KMS-11 (cell line): ENCODE measurements around the gene AAMDC.
A peak's percentile ranks its signal among the peaks of the same experiment; 100 is the strongest.
"Not testable (repeated sequence)": the region's sequence is repeated elsewhere in the genome, so short reads cannot be mapped to it uniquely, and the experiment has no call there.

Source experiments
- H2AFZ ChIP-seq: fragments of 200-600 bp; sonication (generic); 2 replicates; pipeline ENCODE4 v1.6.1; 2016; ENCODE audit warnings: antibody characterized with exemption, mixed run types, low read depth
- H3K27ac ChIP-seq: fragments of 200-600 bp; sonication (generic); 2 replicates; pipeline ENCODE4 v1.6.1; 2016; ENCODE audit warnings: mild to moderate bottlenecking, mixed run types
- H3K27me3 ChIP-seq: fragments of 200-600 bp; sonication (generic); 2 replicates; pipeline ENCODE4 v1.6.1; 2017; ENCODE audit warnings: mild to moderate bottlenecking, low read depth, mixed run types, moderate library complexity; ENCODE audit not compliant: insufficient read depth
- H3K36me3 ChIP-seq: fragments of 200-600 bp; sonication (generic); 2 replicates; pipeline ENCODE4 v1.6.1; 2017; ENCODE audit warnings: mild to moderate bottlenecking, mixed run types; ENCODE audit not compliant: insufficient read depth
- H3K4me1 ChIP-seq: fragments of 200-600 bp; sonication (generic); 2 replicates; pipeline ENCODE4 v1.6.1; 2016; ENCODE audit warnings: mild to moderate bottlenecking, low read depth, mixed run types; ENCODE audit not compliant: poor library complexity, severe bottlenecking
- H3K4me2 ChIP-seq: fragments of 200-600 bp; sonication (generic); 2 replicates; pipeline ENCODE4 v1.7.0; 2016; ENCODE audit warnings: mild to moderate bottlenecking, mixed run types
- H3K4me3 ChIP-seq: fragments of 200-600 bp; sonication (generic); IDR thresholded peaks from 2 replicates; pipeline ENCODE4 v1.6.1; 2017; ENCODE audit warnings: low read depth, low read length, mixed read lengths; ENCODE audit not compliant: insufficient read depth
- H3K79me2 ChIP-seq: fragments of 200-600 bp; sonication (generic); 2 replicates; pipeline ENCODE4 v1.6.1; 2016; ENCODE audit warnings: low read depth, mixed run types; ENCODE audit not compliant: insufficient read depth
- H3K9ac ChIP-seq: fragments of 200-600 bp; sonication (generic); 2 replicates; pipeline ENCODE4 v1.6.1; 2016; ENCODE audit warnings: mild to moderate bottlenecking, mixed run types
- H4K20me1 ChIP-seq: fragments of 200-600 bp; sonication (generic); 2 replicates; pipeline ENCODE4 v1.6.1; 2016; ENCODE audit warnings: mild to moderate bottlenecking, mixed run types; ENCODE audit not compliant: insufficient read depth
- TF ChIP-seq, protein P1 (sequence below): fragments of 200-600 bp; sonication (generic); conservative IDR thresholded peaks from 2 replicates; pipeline ENCODE4 v1.6.1; 2017; ENCODE audit warnings: low read depth, mild to moderate bottlenecking, antibody characterized with exemption, low read length, moderate library complexity, mixed read lengths

The AAMDC gene

DNA sequence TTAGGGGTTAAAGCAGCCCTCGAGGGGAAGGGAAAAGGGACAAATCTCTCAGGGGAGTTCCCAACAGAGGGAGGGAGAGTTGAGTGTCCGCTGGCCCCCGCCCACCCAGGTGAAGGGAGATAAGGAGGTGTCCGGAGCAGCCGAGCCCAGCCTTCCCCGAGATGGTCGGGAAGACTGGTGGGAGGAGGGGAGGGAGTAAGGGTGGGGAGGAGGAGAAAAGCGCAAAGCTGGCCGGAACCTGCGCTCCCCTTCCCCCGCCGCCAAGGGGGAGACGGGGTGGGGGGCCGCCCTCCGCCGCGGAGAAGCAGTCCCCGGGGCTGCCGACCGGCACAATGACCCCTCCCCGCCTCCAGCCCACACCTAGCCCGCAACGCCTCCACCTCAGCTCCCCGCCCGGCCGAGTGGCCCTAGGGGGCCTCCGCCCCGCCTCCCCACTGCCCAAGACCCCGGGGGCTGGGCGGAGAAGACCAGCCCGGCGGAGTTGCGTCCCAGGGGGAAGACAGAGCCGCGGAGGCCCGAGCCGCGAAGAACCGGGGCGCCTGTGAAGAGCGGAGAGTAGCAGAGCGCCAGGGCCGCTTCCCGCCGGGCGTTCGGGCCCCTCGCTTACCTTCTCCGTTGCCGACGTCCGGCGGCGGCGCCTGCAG lies 901 bp upstream of the AAMDC start:
- H2AFZ ChIP-seq: peak overlapping the region; percentile 75
- no peak overlapping the region for H3K4me3 ChIP-seq
- peaks cover 53% of the 10 kb centered on the region for H3K79me2 ChIP-seq
- no peaks in the 10 kb centered on the region for H3K36me3 ChIP-seq
- H3K27me3 ChIP-seq: no peaks in the 10 kb centered on the region
- H3K9ac ChIP-seq: peak overlapping the region; percentile 79
- H4K20me1 ChIP-seq: peaks cover 15% of the 10 kb centered on the region
- H3K27ac ChIP-seq: peak overlapping the region; percentile 71
- H3K4me2 ChIP-seq: peak overlapping the region; percentile 79
- H3K4me1 ChIP-seq: peaks cover 18% of the 10 kb centered on the region
- TF ChIP-seq, protein P1, sequence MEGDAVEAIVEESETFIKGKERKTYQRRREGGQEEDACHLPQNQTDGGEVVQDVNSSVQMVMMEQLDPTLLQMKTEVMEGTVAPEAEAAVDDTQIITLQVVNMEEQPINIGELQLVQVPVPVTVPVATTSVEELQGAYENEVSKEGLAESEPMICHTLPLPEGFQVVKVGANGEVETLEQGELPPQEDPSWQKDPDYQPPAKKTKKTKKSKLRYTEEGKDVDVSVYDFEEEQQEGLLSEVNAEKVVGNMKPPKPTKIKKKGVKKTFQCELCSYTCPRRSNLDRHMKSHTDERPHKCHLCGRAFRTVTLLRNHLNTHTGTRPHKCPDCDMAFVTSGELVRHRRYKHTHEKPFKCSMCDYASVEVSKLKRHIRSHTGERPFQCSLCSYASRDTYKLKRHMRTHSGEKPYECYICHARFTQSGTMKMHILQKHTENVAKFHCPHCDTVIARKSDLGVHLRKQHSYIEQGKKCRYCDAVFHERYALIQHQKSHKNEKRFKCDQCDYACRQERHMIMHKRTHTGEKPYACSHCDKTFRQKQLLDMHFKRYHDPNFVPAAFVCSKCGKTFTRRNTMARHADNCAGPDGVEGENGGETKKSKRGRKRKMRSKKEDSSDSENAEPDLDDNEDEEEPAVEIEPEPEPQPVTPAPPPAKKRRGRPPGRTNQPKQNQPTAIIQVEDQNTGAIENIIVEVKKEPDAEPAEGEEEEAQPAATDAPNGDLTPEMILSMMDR: no peak

DNA sequence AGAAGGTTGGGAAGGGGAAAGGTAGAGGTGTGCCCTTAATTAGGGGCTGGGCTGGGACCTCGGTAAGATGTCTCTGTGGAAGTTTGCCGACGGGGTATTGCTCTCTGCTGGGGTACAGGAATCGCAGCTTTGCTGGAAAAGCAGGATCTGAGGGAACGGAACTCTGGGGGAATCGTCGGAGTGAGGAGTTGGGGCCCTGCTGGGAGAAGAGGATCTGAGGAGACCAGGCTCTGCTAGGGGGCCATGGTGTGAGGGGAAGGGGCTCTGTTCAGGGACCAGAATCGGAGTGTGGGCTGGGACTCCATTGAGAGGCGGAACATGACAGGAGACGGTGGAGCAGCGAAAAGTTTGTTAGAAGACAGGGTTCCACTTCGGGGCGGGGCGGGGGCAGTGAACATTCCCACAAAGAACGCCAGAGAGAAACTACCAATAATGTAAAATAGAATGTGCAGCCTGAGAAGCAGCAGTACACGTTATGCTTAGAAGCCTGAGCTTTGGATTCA lies 456 bp downstream of the AAMDC start:
- no peak overlapping the region; the same call in 1 of the 2 replicates for H3K9ac ChIP-seq
- peaks cover 18% of the 10 kb centered on the region for H3K4me1 ChIP-seq
- H3K4me2 ChIP-seq: peak overlapping the region; percentile 86
- peak overlapping the region; percentile 75 for H2AFZ ChIP-seq
- H4K20me1 ChIP-seq: peaks cover 15% of the 10 kb centered on the region
- TF ChIP-seq, protein P1: no peak
- no peak overlapping the region for H3K27ac ChIP-seq
- H3K4me3 ChIP-seq: no peak overlapping the region
- peaks cover 40% of the 10 kb centered on the region for H3K79me2 ChIP-seq
- no peaks in the 10 kb centered on the region for H3K36me3 ChIP-seq
- no peaks in the 10 kb centered on the region for H3K27me3 ChIP-seq

DNA sequence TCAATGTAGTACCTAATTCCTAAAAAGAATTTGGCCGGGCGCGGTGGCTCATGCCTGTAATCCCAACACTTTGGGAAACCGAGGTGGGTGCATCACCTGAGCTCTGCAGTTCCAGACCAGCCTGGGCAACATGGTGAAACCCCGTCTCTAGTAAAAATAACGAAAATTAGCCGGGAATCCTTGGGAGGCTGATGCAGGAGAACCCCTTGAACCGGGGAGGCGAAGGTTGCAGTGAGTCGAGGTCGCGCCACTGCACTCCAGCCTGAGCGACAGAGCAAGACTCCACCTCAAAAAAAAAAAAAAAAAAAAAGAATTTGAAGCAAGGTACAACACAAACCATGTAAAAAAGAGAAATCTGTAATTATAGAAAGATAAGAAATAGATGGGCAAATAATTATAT lies 1.2 kb downstream of the AAMDC start:
- not testable (repeated sequence) for H3K4me3 ChIP-seq, H3K27ac ChIP-seq, H3K27me3 ChIP-seq, H3K9ac ChIP-seq, H3K4me2 ChIP-seq, H2AFZ ChIP-seq, H3K36me3 ChIP-seq
- peaks cover 18% of the 10 kb centered on the region for H3K4me1 ChIP-seq
- H4K20me1 ChIP-seq: peaks cover 14% of the 10 kb centered on the region
- H3K79me2 ChIP-seq: peaks cover 32% of the 10 kb centered on the region

DNA sequence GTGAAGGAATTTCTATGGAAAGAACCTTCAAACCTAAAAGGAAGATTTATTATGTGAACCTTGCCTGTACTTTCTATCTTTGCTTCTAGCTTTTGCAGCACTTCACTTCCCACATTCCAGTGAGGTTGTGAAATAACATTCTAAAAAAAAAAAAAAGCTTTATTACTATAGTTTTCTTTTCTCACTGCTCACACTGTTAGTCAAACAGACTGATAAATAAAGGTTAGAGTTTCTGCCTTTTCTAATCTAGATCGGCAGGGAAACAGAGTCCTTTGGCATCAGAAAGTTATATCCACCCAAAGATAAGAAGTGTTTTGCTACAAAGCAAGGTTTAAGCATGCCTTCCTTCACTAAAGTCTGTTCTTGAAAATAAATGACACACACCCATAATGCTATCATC lies 2.8 kb downstream of the AAMDC start:
- no peaks in the 10 kb centered on the region; the same call in 1 of the 2 replicates for H4K20me1 ChIP-seq
- H3K4me1 ChIP-seq: peaks cover 6% of the 10 kb centered on the region
- no peak overlapping the region for H3K4me2 ChIP-seq
- no peaks in the 10 kb centered on the region for H3K36me3 ChIP-seq
- H3K4me3 ChIP-seq: no peak overlapping the region
- H3K27me3 ChIP-seq: no peaks in the 10 kb centered on the region
- no peak overlapping the region for H3K27ac ChIP-seq
- H3K9ac ChIP-seq: no peak overlapping the region
- no peak overlapping the region for H2AFZ ChIP-seq
- TF ChIP-seq, protein P1: no peak
- peaks cover 16% of the 10 kb centered on the region for H3K79me2 ChIP-seq

DNA sequence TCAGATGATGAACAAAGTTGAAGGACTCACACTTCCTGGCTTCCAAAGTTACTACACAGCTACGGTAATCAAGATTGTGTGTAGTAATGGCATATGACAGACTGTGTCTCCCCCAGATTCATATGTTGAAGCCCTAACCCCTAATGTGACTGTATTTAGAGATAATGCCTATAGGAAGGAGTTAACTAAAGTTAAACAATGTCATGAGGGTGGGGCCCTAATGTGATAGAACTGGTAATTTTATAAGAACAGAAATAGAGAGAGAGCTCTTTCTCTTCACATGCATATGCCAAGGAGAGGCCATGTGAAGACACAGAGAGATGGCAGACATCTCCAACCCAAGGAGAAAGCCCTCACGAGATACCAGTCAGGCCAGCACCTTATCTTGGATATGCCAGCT lies 8.0 kb downstream of the AAMDC start:
- TF ChIP-seq, protein P1: no peak

More for the DNA sequence above, 8.0 kb downstream of the AAMDC start:
- no peaks in the 10 kb centered on the region for H3K79me2 ChIP-seq
- no peak overlapping the region for H3K9ac ChIP-seq
- no peak overlapping the region for H3K4me2 ChIP-seq
- no peak overlapping the region for H3K27ac ChIP-seq
- no peaks in the 10 kb centered on the region for H3K4me1 ChIP-seq
- no peaks in the 10 kb centered on the region for H3K27me3 ChIP-seq
- no peaks in the 10 kb centered on the region for H3K36me3 ChIP-seq
- no peak overlapping the region for H3K4me3 ChIP-seq
- no peaks in the 10 kb centered on the region for H4K20me1 ChIP-seq
- no peak overlapping the region for H2AFZ ChIP-seq
